ENCODE measurements around the gene ARMC8.
A peak's percentile ranks its signal among the peaks of the same experiment; 100 is the strongest.

The ARMC8 gene

GRCh38 chr3:138303474-138303873, 116.4 kb downstream of the ARMC8 start:
- no peak for DNase-seq (ENCODE audit: low read depth in 3 of 3)

DNA sequence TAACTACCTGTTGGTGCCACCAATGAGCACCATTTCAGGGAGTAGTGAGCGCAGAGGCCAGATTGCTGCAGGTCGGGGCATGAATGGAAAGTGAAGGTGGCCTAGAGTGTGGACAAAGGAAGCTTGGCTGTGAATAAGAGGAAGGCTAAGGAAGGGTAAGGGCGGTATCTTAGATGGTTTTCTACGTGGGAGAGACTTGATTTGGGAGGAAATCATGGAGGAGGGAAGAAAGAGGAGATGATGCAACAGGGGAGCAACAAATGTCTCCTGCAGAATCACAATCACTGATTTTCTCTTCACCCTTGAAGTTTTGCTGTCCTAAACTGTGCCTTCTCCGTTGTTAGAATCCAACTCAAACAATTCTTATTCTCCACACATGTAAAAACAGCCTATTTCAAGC, 120.8 kb downstream of the ARMC8 start:
- no peak for DNase-seq (ENCODE audit: low read depth in 3 of 3)

GRCh38 chr3:138308783-138309182, 121.7 kb downstream of the ARMC8 start:
- no peak for DNase-seq (ENCODE audit: low read depth in 3 of 3)

GRCh38 chr3:138310494-138310893, 123.4 kb downstream of the ARMC8 start:
- DNase-seq (ENCODE audit: low read depth in 3 of 3) = no peak

DNA sequence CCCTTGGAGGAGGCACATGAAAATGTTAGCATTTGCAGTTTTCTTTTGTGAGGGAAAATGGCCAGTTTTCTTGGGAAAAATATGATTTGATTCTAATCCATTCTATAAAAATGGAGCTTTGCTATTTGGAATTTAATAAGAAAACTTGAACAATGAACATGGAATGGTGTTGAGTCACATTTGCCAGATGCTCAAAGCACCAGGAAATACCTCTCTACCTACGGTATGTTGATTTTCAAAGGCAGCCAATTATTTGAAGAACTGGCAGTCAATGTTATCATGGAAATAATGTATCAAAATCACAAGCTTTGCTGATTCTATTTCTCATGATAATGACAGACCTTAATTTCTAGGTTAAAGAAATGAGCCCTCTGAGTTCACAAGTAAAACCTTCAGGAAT, 127.7 kb downstream of the ARMC8 start:
- DNase-seq (ENCODE audit: low read depth in 3 of 3) = no peak

- no peak for DNase-seq (ENCODE audit: low read depth in 3 of 3)
Observed at GRCh38 chr3:138317687-138318086, 130.6 kb downstream of the ARMC8 start.

GRCh38 chr3:138323971-138324370, 136.9 kb downstream of the ARMC8 start:
- no peak for DNase-seq (ENCODE audit: low read depth in 3 of 3)

DNA sequence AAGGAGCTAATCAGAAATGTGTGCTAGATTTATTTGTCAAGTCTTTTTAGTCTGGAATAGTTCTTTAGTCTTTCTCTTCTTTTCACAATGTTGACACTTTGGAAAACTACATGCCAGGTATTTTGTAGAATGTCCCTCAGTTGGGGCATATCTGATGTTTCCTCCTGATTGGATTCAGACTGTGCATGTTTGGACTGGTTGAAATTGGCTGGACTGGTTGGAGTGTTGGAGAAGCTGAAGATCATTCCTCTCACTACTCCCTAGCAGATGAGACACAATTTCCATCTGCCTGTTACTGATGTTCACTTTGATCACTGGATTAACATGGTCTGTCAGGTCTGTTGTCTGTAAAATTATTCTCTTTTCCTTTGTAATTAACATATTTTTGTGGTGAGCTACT, 138.9 kb downstream of the ARMC8 start:
- no peak for DNase-seq (ENCODE audit: low read depth in 3 of 3)

DNA sequence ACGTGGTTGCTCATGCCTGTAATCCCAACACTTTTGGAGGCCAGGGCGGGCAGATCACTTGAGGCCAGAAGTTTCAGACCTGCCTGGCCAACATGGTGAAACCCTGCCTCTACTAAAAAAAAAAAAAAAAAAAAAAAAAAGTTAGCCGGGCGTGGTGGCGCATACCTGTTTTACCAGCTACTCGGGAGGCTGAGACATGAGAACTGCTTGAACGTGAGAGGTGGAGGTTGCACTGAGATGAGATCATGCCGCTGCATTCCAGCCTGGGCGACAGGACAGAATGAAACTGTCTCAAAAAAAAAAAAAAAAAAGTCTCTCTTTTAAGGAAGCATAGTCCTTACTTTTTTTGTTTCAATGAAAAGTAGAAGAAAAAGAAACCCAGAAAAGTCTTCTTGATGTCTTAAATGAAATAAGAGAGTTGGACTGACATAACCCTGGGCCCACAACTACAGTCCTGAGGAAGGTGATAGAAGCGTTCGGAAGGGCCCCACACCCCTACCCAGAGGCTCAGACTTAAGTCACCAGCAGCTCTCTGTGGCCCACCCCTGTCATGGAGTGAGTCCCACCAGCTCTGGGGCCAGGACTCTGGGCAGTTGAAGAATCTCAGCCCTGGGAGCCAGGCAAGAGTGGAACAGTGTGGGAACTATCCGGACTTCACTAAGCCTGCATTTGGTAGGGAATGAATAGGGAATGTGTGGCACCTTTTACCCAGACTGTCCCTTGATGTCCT, 139.9 kb downstream of the ARMC8 start:
- DNase-seq (ENCODE audit: low read depth in 3 of 3) = no peak

GRCh38 chr3:138327831-138328230, 140.7 kb downstream of the ARMC8 start:
- no peak for DNase-seq (ENCODE audit: low read depth in 3 of 3)

- no peak for DNase-seq (ENCODE audit: low read depth in 3 of 3)
Observed at GRCh38 chr3:138328341-138328740, 141.2 kb downstream of the ARMC8 start.

GRCh38 chr3:138329127-138329983, 142.3 kb downstream of the ARMC8 start, which contains the start of gene NME9:
Gene NME9, minus strand, starts transcription at chr3:138329851. Its CDS starts 516 bp downstream, at chr3:138329335.
- peak; percentile 72 to 85 (median 83) for DNase-seq (ENCODE audit: low read depth in 3 of 3)

DNA sequence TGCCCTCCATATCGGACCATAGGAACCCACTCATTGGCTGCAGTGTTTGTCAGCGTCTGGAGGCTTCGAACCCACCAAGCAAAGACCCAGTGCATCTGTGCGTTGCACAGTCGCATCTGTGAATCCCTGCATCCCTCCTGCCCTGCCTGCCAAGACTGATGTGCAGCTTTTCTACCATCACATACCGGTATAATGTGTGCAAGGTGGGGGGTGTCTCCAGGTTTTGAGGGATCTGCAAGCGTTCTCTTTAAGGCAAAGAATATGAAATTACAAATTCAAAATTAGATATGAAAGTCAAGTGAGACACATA, 142.8 kb downstream of the ARMC8 start:
- no peak for DNase-seq (ENCODE audit: low read depth in 3 of 3)

GRCh38 chr3:138331143-138331894, 144.2 kb downstream of the ARMC8 start:
- DNase-seq (ENCODE audit: low read depth in 3 of 3) = no peak

GRCh38 chr3:138332472-138333073, 145.5 kb downstream of the ARMC8 start:
- no peak for DNase-seq (ENCODE audit: low read depth in 3 of 3)

DNA sequence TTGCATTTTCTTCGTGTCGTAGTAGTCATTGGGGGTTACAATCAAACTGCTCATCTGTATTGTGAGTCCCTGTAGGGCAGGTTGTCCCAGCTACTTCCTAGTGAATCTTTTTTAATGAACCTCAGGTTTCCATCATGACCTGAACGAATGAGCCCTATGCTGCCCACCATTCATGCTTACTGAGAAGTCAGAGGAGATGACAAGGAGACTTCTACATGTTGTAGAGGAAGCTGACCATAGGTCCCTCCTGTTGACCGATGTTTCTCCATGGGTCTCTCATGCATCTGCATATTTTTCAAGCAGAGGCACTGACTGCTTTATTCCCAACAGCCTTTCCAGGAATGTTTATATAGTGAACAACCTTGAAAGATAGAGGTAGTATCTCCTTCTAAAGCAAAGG, 147.5 kb downstream of the ARMC8 start:
- no peak for DNase-seq (ENCODE audit: low read depth in 3 of 3)

DNA sequence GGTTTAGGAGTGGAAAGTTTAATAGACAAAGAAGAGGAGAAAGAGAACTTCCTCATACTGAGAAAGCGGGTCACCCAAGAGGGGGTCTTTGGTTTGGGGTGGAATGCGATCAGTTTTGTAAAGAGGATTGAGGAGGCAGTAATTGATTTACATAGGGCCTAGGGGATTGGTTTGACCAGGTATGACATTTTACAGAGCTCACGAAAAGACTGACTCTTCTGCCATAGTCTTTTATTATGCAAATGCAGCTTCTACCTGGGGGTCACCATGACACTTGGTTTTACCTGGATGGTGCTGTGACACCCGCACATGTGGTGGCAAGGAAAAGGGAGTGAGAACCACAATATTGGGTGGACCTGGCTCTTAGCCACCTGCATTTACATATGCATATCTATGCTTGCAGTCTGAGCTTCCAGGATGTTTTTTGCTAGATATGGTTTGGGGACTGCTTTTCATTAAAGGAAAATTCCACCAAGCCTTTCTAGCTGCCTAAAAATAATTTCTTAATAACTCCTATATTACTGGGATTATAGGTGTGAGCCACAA, 149.4 kb downstream of the ARMC8 start:
- no peak for DNase-seq (ENCODE audit: low read depth in 3 of 3)

GRCh38 chr3:138338244-138338643, 151.1 kb downstream of the ARMC8 start:
- no peak for DNase-seq (ENCODE audit: low read depth in 3 of 3)

DNA sequence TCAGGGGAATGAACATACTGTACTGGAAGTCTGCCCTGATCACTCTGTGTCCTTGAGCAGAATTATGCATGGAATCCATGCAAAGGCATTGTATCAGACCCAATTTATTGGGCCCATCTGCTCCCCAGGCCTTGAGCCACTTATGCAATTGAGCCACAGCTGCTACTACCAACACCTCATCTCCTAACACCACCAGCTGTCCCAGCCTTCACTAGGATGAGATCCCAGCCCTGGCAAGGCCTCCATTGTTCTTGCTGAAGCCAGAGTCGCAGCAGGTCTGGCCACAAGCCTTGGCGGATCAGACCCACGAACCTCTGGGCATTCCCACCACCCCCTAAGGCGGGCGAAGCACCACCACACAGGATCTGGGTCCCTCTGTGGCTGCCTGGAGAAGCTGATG, 151.7 kb downstream of the ARMC8 start:
- no peak for DNase-seq (ENCODE audit: low read depth in 3 of 3)

- no peak for DNase-seq (ENCODE audit: low read depth in 3 of 3)
Observed at GRCh38 chr3:138340511-138340910, 153.4 kb downstream of the ARMC8 start.

GRCh38 chr3:138344754-138345153, 157.7 kb downstream of the ARMC8 start:
- DNase-seq (ENCODE audit: low read depth in 3 of 3) = no peak

All from stimulated activated CD4-positive, alpha-beta T cell treated with anti-CD3 and anti-CD28 coated beads, TNF-alpha, amount 100 ng/mL, for 48 hours (primary cell).